NCI-H187 treated with DMSO at 0.1 percent for 48 hours (cell line): ENCODE measurements around the gene SERPINB10.
"Not testable (repeated sequence)": the region's sequence is repeated elsewhere in the genome, so short reads cannot be mapped to it uniquely, and the experiment has no call there.

ENCODE experiments used
- DNase-seq: peaks from one replicate; lab custom pipeline; 2025; lab: John Stamatoyannopoulos, UW

Gene SERPINB10

GRCh38 chr18:63892566-63892965 lies 15.2 kb upstream of the SERPINB10 start:
- no peak for DNase-seq

- DNase-seq = no peak
Measured at GRCh38 chr18:63894106-63894772, 13.5 kb upstream of the SERPINB10 start.

GRCh38 chr18:63895190-63895589 lies 12.6 kb upstream of the SERPINB10 start:
- DNase-seq = no peak

GRCh38 chr18:63897072-63897471 lies 10.7 kb upstream of the SERPINB10 start:
- DNase-seq = no peak

- no peak for DNase-seq
Measured at GRCh38 chr18:63899206-63899605, 8.6 kb upstream of the SERPINB10 start.

- DNase-seq = no peak
Measured at GRCh38 chr18:63903851-63904570, 3.7 kb upstream of the SERPINB10 start.

- DNase-seq = no peak
Measured at GRCh38 chr18:63904694-63905093, 3.1 kb upstream of the SERPINB10 start.

GRCh38 chr18:63905361-63905760 lies 2.4 kb upstream of the SERPINB10 start:
- DNase-seq = no peak

- DNase-seq = no peak
Measured at GRCh38 chr18:63906056-63906455, 1.7 kb upstream of the SERPINB10 start.

- no peak for DNase-seq
Measured at GRCh38 chr18:63908858-63909257, 1.1 kb downstream of the SERPINB10 start.

- DNase-seq = no peak
Measured at GRCh38 chr18:63909870-63910269, 2.1 kb downstream of the SERPINB10 start.

GRCh38 chr18:63917817-63918216 lies 10.1 kb downstream of the SERPINB10 start:
- no peak for DNase-seq

- no peak for DNase-seq
Measured at GRCh38 chr18:63922049-63922448, 14.3 kb downstream of the SERPINB10 start.

- DNase-seq = no peak
Measured at GRCh38 chr18:63924551-63924950, 16.8 kb downstream of the SERPINB10 start.

- DNase-seq = no peak
Measured at GRCh38 chr18:63928331-63928730, 20.6 kb downstream of the SERPINB10 start.

GRCh38 chr18:63929369-63929768 lies 21.6 kb downstream of the SERPINB10 start:
- not testable (repeated sequence) for DNase-seq

GRCh38 chr18:63930773-63931354 lies 23.1 kb downstream of the SERPINB10 start:
- DNase-seq = no peak

- no peak for DNase-seq
Measured at GRCh38 chr18:63936156-63936931, 28.6 kb downstream of the SERPINB10 start.

- DNase-seq = no peak
Measured at GRCh38 chr18:63936932-63937393, 29.2 kb downstream of the SERPINB10 start.

- no peak for DNase-seq
Measured at GRCh38 chr18:63940008-63940407, 32.2 kb downstream of the SERPINB10 start.

GRCh38 chr18:63940543-63941050 lies 32.8 kb downstream of the SERPINB10 start:
- not testable (repeated sequence) for DNase-seq
